ACC112 (cell line): ENCODE measurements around the gene ZNF787.
"Not testable (repeated sequence)": the region's sequence is repeated elsewhere in the genome, so short reads cannot be mapped to it uniquely, and the experiment has no call there.

Experiments
- H2AFZ ChIP-seq: fragments of 200-600 bp; sonication (generic); one replicate; pipeline ENCODE4 v1.6.0; 2017; ENCODE audit warnings: antibody characterized with exemption, low read length; ENCODE audit not compliant: unreplicated experiment
- H3K27ac ChIP-seq: fragments of 200-600 bp; sonication (generic); 2 replicates; pipeline ENCODE4 v1.5.1; 2014; ENCODE audit warnings: low read depth, mild to moderate bottlenecking, antibody characterized with exemption, low read length, moderate library complexity
- H3K27me3 ChIP-seq: fragments of 200-600 bp; sonication (generic); 2 replicates; pipeline ENCODE4 v1.6.1; 2014; ENCODE audit warnings: mild to moderate bottlenecking, antibody characterized with exemption, low read length, moderate library complexity, mixed read lengths; ENCODE audit not compliant: insufficient read depth
- H3K36me3 ChIP-seq: fragments of 200-600 bp; sonication (generic); 2 replicates; pipeline ENCODE4 v1.6.1; 2016; ENCODE audit warnings: mild to moderate bottlenecking, antibody characterized with exemption, low read length, moderate library complexity, mixed read lengths; ENCODE audit not compliant: insufficient read depth
- H3K4me1 ChIP-seq: fragments of 200-600 bp; sonication (generic); one replicate; pipeline ENCODE4 v1.6.1; 2016; ENCODE audit warnings: low read length, mixed read lengths; ENCODE audit not compliant: insufficient read depth, unreplicated experiment, control insufficient read depth
- H3K4me3 ChIP-seq: fragments of 200-600 bp; sonication (generic); 2 replicates; pipeline ENCODE4 v1.5.1; 2014; ENCODE audit warnings: mild to moderate bottlenecking, low read depth, low read length
- H3K79me2 ChIP-seq: fragments of 200-600 bp; sonication (generic); one replicate; pipeline ENCODE4 v1.6.0; 2016; ENCODE audit warnings: low read length; ENCODE audit not compliant: control insufficient read depth, unreplicated experiment, insufficient read depth

The ZNF787 gene

DNA sequence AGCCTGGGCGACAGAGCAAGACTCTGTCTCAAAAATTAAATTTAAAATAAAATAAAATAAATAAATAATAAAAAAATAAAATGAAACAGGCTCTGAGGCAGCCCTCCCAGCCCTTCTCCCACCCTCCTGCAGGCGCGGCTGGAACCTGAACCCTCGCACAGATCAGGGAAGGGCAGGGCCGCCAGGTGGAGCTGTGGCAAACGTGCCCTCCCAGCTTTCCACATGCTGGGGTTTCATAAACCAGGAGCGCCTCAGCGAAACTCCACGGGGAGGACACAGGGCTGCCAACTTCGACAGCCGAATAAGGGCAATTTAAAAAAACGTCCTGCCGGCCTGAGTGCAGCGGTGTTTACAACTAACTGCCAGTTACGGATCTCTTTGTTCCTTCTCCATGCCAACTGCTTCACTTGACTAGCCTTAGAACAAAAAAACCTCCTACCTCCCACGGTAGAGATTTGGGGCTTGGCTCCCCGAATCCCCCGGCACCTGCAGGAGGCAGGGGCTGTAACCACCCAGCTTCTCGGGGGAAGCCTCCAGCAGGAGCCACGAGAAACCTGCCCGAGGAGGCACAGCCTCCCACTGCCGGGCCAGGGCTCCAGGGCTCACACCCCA is 15.9 kb downstream of the ZNF787 start:
- Histone ChIP-seq H3K4me1 (peaks cover 14% of the 10 kb centered on the region), H3K4me3 (no peak overlapping the region), H3K36me3 (no peaks in the 10 kb centered on the region), H3K79me2 (peaks cover 62% of the 10 kb centered on the region), H3K27ac (no peak overlapping the region), H3K27me3 (no peaks in the 10 kb centered on the region), H2AFZ (no peak overlapping the region)

GRCh38 chr19:56104423-56104822 is 16.7 kb downstream of the ZNF787 start:
- Histone ChIP-seq H3K36me3 (no peaks in the 10 kb centered on the region), H3K4me1 (peaks cover 11% of the 10 kb centered on the region), H3K79me2 (peaks cover 56% of the 10 kb centered on the region), H3K4me3 (no peak overlapping the region), H2AFZ (no peak overlapping the region), H3K27ac (no peak overlapping the region), H3K27me3 (no peaks in the 10 kb centered on the region)

DNA sequence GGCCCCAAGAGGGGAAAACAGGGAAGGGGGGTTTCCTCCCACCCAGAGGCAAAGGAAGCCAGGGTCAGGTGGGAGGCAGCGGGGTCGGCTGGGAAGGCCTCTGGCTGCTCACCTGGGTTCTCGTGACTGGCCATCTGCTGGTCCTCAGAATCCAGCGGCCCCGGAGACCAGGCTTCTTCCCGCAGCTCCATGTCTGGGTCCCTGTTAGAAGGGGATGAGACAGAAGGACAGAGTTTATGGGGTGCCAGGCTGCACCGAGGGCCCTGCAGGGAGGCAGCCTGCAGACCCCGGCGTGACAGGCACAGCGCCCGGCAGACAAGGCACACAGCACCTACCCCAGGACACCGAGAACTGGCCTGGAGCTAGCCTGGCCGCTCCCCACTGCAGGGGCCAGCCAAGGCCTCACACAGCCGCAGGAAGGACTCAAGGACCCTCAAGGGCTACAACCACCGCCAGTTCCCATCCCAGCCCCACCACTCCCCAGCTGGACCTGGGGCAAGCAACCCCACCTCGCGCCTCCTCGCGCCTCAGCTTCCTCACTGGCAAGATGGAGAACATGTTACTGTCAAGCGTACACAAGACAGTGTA is 18.0 kb downstream of the ZNF787 start:
- H3K27ac ChIP-seq: no peak overlapping the region
- H3K4me1 ChIP-seq: no peaks in the 10 kb centered on the region
- H3K36me3 ChIP-seq: no peaks in the 10 kb centered on the region
- H2AFZ ChIP-seq: no peak overlapping the region
- H3K27me3 ChIP-seq: no peaks in the 10 kb centered on the region
- H3K79me2 ChIP-seq: peaks cover 43% of the 10 kb centered on the region
- H3K4me3 ChIP-seq: no peak overlapping the region

DNA sequence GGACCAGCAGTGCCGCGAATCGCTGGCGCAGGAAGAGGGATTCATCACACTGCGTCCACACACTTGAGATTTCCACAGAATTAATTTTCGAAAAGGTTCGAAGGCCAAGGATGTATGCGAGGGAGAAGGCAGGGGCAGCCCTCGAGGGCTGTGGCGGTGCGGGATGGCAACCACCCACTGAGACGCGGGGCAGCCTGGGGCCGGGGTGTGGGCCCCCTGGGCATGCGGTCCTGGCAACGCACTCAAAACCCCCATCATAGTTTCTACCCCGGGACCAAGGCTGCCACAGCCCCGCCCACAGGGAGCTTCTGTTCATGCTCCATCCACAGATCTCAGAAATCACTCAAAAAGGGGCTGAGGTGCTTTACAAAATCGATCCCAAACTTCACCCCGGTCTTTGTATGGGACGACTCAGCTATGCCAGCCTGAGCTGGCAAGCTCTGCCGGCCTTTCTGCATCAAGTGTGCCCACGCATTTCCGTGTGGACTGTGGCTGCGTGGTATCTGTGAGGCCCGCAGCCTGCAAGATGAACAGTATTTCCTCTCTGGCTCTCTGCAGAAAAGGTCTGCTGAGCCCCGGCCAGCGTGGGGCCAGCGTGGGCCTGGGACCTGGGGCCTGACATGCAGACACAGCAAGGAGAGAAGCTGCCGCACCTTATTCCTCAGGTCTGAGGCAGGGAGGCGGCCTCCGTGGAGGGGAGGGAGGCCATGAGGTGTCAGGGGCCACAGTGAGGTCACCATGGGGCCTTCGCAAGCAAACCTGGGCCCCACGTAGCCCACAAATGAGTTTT is 19.2 kb downstream of the ZNF787 start:
- Histone ChIP-seq H3K36me3 (no peaks in the 10 kb centered on the region), H3K79me2 (peaks cover 34% of the 10 kb centered on the region), H3K27me3 (no peaks in the 10 kb centered on the region)

DNA sequence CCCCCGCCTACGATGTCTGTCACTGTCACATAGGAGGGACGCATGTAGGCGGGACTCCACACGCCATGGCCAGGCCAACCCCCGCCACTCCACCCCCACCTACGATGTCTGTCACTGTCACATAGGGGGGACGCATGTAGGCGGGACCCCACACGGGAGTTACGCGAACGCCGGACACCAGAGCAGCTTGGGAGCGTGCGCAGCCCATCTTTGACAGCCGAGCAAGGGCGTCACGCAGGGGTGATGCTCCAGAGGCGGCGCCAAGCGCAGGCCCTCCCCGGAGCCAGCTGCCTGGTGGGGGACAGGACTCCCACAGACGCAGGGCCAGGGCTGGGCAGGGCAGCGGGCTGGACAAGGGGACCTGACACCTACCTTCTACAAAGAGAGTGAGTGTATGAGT is 20.0 kb downstream of the ZNF787 start:
- Histone ChIP-seq H3K4me1 (no peaks in the 10 kb centered on the region), H2AFZ (no peak overlapping the region), H3K79me2 (peaks cover 26% of the 10 kb centered on the region), H3K27ac (no peak overlapping the region), H3K36me3 (no peaks in the 10 kb centered on the region), H3K4me3 (no peak overlapping the region), H3K27me3 (no peaks in the 10 kb centered on the region)

More for the DNA sequence above, 19.2 kb downstream of the ZNF787 start:
- H3K4me1 ChIP-seq: no peaks in the 10 kb centered on the region
- no peak overlapping the region for H3K4me3 ChIP-seq
- no peak overlapping the region for H3K27ac ChIP-seq
- no peak overlapping the region for H2AFZ ChIP-seq

DNA sequence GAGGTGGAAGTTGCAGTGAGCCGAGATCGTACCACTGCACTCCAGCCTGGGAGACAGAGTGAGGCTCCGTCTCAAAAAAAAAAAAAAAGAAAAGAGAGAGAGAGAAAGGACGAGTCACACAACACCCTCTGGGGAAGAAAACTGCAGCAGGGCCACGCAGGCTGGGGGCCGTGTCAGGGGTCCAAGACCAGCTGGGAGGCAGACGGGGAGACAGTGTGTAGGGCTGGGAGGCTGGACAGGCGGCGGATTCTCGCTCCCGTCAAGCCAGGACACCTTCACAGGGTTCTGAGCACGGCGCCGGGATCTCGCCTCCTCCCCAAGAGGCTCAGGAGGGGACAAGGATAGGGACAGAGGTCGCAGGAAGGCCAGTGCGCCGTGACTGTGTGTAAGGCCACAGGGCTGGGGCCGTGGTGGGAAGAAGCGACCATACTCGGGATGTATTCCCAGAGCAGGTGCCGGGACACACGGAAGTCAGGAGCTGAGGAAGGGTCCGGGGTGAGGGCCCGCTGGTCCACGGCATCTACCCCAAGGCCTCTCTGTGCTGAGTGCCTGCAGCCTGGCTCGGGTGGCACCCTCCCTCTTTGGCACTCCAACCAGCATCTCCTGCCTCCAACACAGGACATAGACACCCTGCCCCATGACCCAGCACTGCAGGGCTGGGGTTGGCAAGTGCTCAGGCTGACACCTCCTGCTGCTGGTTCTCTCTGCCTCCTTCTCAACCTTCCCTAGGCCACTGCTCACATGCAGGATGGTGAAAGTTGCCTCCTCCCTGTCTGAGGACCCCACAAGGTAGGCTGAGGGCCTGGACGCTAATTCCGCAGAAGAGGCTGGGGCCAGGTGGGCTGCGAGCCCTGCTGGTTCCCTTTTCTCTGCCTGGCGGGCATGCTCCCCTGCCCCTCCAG is 21.2 kb downstream of the ZNF787 start:
- Histone ChIP-seq H2AFZ (no peak overlapping the region), H3K27me3 (no peaks in the 10 kb centered on the region), H3K4me1 (no peaks in the 10 kb centered on the region), H3K36me3 (no peaks in the 10 kb centered on the region), H3K79me2 (peaks cover 17% of the 10 kb centered on the region), H3K27ac (no peak overlapping the region), H3K4me3 (no peak overlapping the region)

- Histone ChIP-seq H3K4me1 (no peaks in the 10 kb centered on the region), H2AFZ (no peak overlapping the region), H3K27me3 (no peaks in the 10 kb centered on the region), H3K36me3 (no peaks in the 10 kb centered on the region), H3K27ac (no peak overlapping the region), H3K4me3 (no peak overlapping the region), H3K79me2 (peaks cover 10% of the 10 kb centered on the region)
Measured at GRCh38 chr19:56098731-56099568, 22.1 kb downstream of the ZNF787 start.

GRCh38 chr19:56098237-56098636 is 22.9 kb downstream of the ZNF787 start:
- H3K36me3 ChIP-seq, H2AFZ ChIP-seq, H3K4me1 ChIP-seq, H3K27me3 ChIP-seq, H3K4me3 ChIP-seq, H3K27ac ChIP-seq, H3K79me2 ChIP-seq: not testable (repeated sequence)

DNA sequence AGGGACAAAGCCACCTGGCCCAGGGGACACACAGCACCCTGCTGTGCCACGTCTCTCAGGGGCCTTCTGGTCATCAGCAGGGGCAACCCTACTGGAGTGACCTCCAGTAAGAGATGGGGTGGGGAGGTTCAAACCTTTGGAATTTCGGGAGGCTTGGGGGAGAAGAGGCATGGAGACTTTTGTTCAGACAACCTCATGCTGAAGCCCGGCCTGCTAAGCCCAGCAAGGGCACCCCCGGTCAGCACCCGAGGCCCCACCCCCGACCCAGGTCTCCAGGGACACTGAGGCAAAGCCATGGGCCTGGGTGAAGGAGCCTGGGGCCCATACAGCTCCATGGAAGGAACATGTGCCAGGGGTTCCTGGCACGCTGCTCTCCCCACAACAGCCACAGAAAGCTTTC is 23.3 kb downstream of the ZNF787 start:
- Histone ChIP-seq H2AFZ (no peak overlapping the region), H3K27me3 (no peaks in the 10 kb centered on the region), H3K4me3 (no peak overlapping the region), H3K4me1 (no peaks in the 10 kb centered on the region), H3K79me2 (peaks cover 4% of the 10 kb centered on the region), H3K27ac (no peak overlapping the region), H3K36me3 (no peaks in the 10 kb centered on the region)

GRCh38 chr19:56097306-56097705 is 23.8 kb downstream of the ZNF787 start:
- no peaks in the 10 kb centered on the region for H3K27me3 ChIP-seq
- H2AFZ ChIP-seq: no peak overlapping the region
- H3K36me3 ChIP-seq: no peaks in the 10 kb centered on the region
- H3K27ac ChIP-seq: no peak overlapping the region
- no peak overlapping the region for H3K4me3 ChIP-seq
- peaks cover 2% of the 10 kb centered on the region for H3K79me2 ChIP-seq
- H3K4me1 ChIP-seq: no peaks in the 10 kb centered on the region
